Measurements from ENCODE around the gene HAVCR2. TPM values are rescaled to one million over a fixed set of nuclear protein-coding genes. Genes with fewer than 3 reads are reported as not detected.
A peak's percentile ranks its signal among the peaks of the same experiment; 100 is the strongest.

HAVCR2 gene
- total and polyA plus RNA-seq, 10 of the 15 experiments (the other 5 are each of a cell fraction or from before 2014, with no cell fraction given) = 5.2 to 7.5 (median 6.9) TPM

DNA sequence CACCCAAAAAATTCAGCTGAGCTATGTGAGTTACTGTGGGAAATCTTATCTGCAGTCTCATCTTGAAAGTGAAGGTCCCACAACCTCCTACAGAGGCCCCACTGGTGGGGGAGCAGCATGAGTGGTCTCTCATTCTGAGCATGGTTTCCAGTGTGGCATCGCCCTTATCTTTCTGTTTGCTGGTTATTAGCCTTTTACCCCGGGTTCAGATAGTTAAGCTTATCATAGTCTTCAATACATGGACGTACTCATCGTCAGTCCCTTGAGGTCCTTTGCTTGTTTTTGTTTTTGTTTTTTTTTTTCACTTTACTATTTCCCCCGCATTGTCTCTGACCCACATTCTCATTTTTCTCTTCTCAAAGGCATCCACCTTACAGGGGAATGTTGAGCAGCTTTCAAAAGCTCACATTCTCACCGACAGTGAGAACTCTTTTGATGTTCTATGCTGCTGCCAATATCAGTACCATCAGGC, 7.7 kb upstream of the HAVCR2 start (continued):
- TF ChIP-seq, protein P1, sequence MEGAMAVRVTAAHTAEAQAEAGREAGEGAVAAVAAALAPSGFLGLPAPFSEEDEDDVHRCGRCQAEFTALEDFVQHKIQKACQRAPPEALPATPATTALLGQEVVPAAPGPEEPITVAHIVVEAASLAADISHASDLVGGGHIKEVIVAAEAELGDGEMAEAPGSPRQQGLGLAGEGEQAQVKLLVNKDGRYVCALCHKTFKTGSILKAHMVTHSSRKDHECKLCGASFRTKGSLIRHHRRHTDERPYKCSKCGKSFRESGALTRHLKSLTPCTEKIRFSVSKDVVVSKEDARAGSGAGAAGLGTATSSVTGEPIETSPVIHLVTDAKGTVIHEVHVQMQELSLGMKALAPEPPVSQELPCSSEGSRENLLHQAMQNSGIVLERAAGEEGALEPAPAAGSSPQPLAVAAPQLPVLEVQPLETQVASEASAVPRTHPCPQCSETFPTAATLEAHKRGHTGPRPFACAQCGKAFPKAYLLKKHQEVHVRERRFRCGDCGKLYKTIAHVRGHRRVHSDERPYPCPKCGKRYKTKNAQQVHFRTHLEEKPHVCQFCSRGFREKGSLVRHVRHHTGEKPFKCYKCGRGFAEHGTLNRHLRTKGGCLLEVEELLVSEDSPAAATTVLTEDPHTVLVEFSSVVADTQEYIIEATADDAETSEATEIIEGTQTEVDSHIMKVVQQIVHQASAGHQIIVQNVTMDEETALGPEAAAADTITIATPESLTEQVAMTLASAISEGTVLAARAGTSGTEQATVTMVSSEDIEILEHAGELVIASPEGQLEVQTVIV (IDR thresholded peaks at IDR 0.05; ENCODE audit: borderline replicate concordance, partially characterized antibody) = no peak
- no peak for TF ChIP-seq ZBED1 (IDR thresholded peaks at IDR 0.05; ENCODE audit: borderline replicate concordance)
- no peak for TF ChIP-seq ZNF274 (IDR thresholded peaks at IDR 0.05; ENCODE audit: insufficient read depth, insufficient read length)
- TF ChIP-seq STAT1 (conservative IDR thresholded peaks at IDR 0.05) = no peak
- no peak for TF ChIP-seq ZNF207 (IDR thresholded peaks at IDR 0.05; ENCODE audit: borderline replicate concordance)
- TF ChIP-seq YBX1 (IDR thresholded peaks at IDR 0.05) = no peak
- peak; percentile 91 for TF ChIP-seq RUNX3 (IDR thresholded peaks at IDR 0.05; ENCODE audit: low read length)
- peak; percentile 38 to 66; a peak in 3 of 4 replicates for TF ChIP-seq IKZF2 (IDR thresholded peaks at IDR 0.05)
- TF ChIP-seq SMC3 (IDR thresholded peaks at IDR 0.05; ENCODE audit: borderline replicate concordance, low read length) = no peak
- TF ChIP-seq NR2F1 (conservative IDR thresholded peaks at IDR 0.05) = peak; percentile 26; the same call in 1 of the 2 replicates
- TF ChIP-seq, protein P2, sequence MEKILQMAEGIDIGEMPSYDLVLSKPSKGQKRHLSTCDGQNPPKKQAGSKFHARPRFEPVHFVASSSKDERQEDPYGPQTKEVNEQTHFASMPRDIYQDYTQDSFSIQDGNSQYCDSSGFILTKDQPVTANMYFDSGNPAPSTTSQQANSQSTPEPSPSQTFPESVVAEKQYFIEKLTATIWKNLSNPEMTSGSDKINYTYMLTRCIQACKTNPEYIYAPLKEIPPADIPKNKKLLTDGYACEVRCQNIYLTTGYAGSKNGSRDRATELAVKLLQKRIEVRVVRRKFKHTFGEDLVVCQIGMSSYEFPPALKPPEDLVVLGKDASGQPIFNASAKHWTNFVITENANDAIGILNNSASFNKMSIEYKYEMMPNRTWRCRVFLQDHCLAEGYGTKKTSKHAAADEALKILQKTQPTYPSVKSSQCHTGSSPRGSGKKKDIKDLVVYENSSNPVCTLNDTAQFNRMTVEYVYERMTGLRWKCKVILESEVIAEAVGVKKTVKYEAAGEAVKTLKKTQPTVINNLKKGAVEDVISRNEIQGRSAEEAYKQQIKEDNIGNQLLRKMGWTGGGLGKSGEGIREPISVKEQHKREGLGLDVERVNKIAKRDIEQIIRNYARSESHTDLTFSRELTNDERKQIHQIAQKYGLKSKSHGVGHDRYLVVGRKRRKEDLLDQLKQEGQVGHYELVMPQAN (conservative IDR thresholded peaks at IDR 0.05) = no peak
- TF ChIP-seq CHD1 (IDR thresholded peaks at IDR 0.05; ENCODE audit: low read depth, low read length) = no peak
- TF ChIP-seq, protein P3, sequence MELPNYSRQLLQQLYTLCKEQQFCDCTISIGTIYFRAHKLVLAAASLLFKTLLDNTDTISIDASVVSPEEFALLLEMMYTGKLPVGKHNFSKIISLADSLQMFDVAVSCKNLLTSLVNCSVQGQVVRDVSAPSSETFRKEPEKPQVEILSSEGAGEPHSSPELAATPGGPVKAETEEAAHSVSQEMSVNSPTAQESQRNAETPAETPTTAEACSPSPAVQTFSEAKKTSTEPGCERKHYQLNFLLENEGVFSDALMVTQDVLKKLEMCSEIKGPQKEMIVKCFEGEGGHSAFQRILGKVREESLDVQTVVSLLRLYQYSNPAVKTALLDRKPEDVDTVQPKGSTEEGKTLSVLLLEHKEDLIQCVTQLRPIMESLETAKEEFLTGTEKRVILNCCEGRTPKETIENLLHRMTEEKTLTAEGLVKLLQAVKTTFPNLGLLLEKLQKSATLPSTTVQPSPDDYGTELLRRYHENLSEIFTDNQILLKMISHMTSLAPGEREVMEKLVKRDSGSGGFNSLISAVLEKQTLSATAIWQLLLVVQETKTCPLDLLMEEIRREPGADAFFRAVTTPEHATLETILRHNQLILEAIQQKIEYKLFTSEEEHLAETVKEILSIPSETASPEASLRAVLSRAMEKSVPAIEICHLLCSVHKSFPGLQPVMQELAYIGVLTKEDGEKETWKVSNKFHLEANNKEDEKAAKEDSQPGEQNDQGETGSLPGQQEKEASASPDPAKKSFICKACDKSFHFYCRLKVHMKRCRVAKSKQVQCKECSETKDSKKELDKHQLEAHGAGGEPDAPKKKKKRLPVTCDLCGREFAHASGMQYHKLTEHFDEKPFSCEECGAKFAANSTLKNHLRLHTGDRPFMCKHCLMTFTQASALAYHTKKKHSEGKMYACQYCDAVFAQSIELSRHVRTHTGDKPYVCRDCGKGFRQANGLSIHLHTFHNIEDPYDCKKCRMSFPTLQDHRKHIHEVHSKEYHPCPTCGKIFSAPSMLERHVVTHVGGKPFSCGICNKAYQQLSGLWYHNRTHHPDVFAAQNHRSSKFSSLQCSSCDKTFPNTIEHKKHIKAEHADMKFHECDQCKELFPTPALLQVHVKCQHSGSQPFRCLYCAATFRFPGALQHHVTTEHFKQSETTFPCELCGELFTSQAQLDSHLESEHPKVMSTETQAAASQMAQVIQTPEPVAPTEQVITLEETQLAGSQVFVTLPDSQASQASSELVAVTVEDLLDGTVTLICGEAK (IDR thresholded peaks at IDR 0.05; ENCODE audit: borderline replicate concordance) = no peak
- 0 out of 2 replicates have a peak, but pooled peaks have one; percentile 16 for TF ChIP-seq PML (IDR thresholded peaks at IDR 0.05; ENCODE audit: low read length)
- TF ChIP-seq RBBP5 (conservative IDR thresholded peaks at IDR 0.05) = no peak
- no peak for TF ChIP-seq CREB1 (IDR thresholded peaks at IDR 0.05; ENCODE audit: low read depth)
- TF ChIP-seq, protein P4, sequence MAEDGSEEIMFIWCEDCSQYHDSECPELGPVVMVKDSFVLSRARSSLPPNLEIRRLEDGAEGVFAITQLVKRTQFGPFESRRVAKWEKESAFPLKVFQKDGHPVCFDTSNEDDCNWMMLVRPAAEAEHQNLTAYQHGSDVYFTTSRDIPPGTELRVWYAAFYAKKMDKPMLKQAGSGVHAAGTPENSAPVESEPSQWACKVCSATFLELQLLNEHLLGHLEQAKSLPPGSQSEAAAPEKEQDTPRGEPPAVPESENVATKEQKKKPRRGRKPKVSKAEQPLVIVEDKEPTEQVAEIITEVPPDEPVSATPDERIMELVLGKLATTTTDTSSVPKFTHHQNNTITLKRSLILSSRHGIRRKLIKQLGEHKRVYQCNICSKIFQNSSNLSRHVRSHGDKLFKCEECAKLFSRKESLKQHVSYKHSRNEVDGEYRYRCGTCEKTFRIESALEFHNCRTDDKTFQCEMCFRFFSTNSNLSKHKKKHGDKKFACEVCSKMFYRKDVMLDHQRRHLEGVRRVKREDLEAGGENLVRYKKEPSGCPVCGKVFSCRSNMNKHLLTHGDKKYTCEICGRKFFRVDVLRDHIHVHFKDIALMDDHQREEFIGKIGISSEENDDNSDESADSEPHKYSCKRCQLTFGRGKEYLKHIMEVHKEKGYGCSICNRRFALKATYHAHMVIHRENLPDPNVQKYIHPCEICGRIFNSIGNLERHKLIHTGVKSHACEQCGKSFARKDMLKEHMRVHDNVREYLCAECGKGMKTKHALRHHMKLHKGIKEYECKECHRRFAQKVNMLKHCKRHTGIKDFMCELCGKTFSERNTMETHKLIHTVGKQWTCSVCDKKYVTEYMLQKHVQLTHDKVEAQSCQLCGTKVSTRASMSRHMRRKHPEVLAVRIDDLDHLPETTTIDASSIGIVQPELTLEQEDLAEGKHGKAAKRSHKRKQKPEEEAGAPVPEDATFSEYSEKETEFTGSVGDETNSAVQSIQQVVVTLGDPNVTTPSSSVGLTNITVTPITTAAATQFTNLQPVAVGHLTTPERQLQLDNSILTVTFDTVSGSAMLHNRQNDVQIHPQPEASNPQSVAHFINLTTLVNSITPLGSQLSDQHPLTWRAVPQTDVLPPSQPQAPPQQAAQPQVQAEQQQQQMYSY (CRISPR knock-in tag; IDR thresholded peaks at IDR 0.05) = no peak
- TF ChIP-seq KLF5 (IDR thresholded peaks at IDR 0.05; ENCODE audit: partially characterized antibody) = no peak
- TF ChIP-seq EGR1 (IDR thresholded peaks at IDR 0.05; ENCODE audit: borderline replicate concordance in 1 of 2, low read depth in 2 of 2, low read length in 2 of 2) = no peak
- 0 out of 2 replicates have a peak, but pooled peaks have one; percentile 65 for TF ChIP-seq JUND (IDR thresholded peaks at IDR 0.05; ENCODE audit: low read depth, low read length)

Data from GM12878 (cell line).